ENCODE measurements around the gene RNASE1.

DNA sequence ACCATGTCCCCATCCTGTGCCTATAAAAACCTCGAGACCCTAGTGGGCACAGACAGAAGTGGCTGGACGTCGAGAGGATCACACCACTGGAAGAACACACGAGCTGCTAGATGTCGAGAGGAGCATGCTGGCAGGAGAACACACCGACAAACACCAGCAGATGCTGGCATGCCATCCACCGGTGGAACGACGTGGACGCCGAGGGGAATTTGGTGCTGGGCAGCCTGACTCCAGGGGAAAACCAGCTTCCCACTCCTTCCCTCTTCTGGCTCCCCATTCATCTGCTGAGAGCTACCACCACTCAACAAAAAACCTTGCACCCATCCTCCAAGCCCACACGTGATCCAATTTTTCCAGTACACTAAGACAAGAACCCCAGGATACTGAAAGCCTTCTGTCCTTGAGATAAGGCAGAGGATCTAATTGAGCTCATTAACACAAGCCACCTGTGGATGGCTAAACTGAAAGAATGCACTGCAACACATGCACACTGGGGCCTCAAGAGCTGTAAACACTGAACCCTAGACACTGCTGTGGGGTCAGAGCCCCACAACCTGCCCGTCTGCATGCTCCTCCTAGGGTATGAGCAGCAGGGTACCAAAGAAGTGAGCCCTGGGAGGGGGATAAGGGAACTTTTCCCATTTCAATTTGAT lies 12.1 kb downstream of the RNASE1 start:
- TF ChIP-seq, protein P1, sequence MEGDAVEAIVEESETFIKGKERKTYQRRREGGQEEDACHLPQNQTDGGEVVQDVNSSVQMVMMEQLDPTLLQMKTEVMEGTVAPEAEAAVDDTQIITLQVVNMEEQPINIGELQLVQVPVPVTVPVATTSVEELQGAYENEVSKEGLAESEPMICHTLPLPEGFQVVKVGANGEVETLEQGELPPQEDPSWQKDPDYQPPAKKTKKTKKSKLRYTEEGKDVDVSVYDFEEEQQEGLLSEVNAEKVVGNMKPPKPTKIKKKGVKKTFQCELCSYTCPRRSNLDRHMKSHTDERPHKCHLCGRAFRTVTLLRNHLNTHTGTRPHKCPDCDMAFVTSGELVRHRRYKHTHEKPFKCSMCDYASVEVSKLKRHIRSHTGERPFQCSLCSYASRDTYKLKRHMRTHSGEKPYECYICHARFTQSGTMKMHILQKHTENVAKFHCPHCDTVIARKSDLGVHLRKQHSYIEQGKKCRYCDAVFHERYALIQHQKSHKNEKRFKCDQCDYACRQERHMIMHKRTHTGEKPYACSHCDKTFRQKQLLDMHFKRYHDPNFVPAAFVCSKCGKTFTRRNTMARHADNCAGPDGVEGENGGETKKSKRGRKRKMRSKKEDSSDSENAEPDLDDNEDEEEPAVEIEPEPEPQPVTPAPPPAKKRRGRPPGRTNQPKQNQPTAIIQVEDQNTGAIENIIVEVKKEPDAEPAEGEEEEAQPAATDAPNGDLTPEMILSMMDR (conservative IDR thresholded peaks at IDR 0.05; ENCODE audit: low read depth in 2 of 2) = no peak
- TF ChIP-seq JUNB (IDR thresholded peaks at IDR 0.05; ENCODE audit: unreplicated experiment) = no peak
- no peak for TF ChIP-seq POLR2AphosphoS5 (IDR thresholded peaks at IDR 0.05; ENCODE audit: low read depth)
- TF ChIP-seq EZH2 (IDR thresholded peaks at IDR 0.05; ENCODE audit: low read depth, unreplicated experiment) = no peak
- no peak for TF ChIP-seq CREB1 (CRISPR knock-in tag; IDR thresholded peaks at IDR 0.05; ENCODE audit: low read depth)
- no peak for TF ChIP-seq ZNF462 (CRISPR knock-in tag; IDR thresholded peaks at IDR 0.05)
- TF ChIP-seq STAT1 (IDR thresholded peaks at IDR 0.05; ENCODE audit: unreplicated experiment) = no peak
